K562 (cell line): ENCODE measurements around the gene ARAP1. TPM values are rescaled to one million over a fixed set of nuclear protein-coding genes. Genes with fewer than 3 reads are reported as not detected.

Experiments
- ADNP ChIP-seq: fragments of 200-800 bp; sonication (Bioruptor generic); IDR thresholded peaks from 2 replicates; pipeline ENCODE4 v1.6.1; 2016; ENCODE audit warnings: missing genetic modification characterization, missing compliant biosample characterization
- ARID1B ChIP-seq: fragments of 450-650 bp; IDR thresholded peaks from 2 replicates; pipeline ENCODE4 v1.6.1; 2016; ENCODE audit warnings: antibody characterized with exemption, mild to moderate bottlenecking, inconsistent platforms
- BHLHE40 ChIP-seq: IDR thresholded peaks from 2 replicates; pipeline ENCODE4 v1.6.1; 2011; ENCODE audit warnings: low read length, improper control_type of control experiment
- CREB1 ChIP-seq, 2 experiments: sonication (generic) in 1 of 2; formaldehyde crosslinking in 1 of 2; IDR thresholded peaks; 2 replicates each; pipeline versions ENCODE4 v1.6.1 to v1.8.0; 2012 to 2022; ENCODE audit warnings: inconsistent platforms in 1 of 2, mild to moderate bottlenecking in 1 of 2, missing genetic modification reagents in 1 of 2, moderate library complexity in 1 of 2
- CTBP1 ChIP-seq: fragments of 450-650 bp; IDR thresholded peaks from 2 replicates; pipeline ENCODE4 v1.6.1; 2016; ENCODE audit warnings: borderline replicate concordance
- ELF1 ChIP-seq: fragments of 200-800 bp; sonication (Bioruptor generic); IDR thresholded peaks from 2 replicates; pipeline ENCODE4 v1.6.1; 2016; ENCODE audit warnings: missing genetic modification characterization, missing compliant biosample characterization
- GABPB1 ChIP-seq: sonication (generic); formaldehyde crosslinking; IDR thresholded peaks from 2 replicates; pipeline ENCODE4 v1.8.0; 2022; ENCODE audit warnings: mild to moderate bottlenecking, missing genetic modification reagents
- GATAD2A ChIP-seq: fragments of 450-650 bp; IDR thresholded peaks from 2 replicates; pipeline ENCODE4 v1.6.1; 2017
- HNRNPLL ChIP-seq: fragments of 200-400 bp; formaldehyde crosslinking; IDR thresholded peaks from 2 replicates; pipeline ENCODE4 v1.6.1; 2017; ENCODE audit warnings: low read length, low read depth, mild to moderate bottlenecking; ENCODE audit not compliant: poor library complexity, severe bottlenecking
- ID3 ChIP-seq, 2 experiments: fragments of 250-450 bp in 1 of 2; fragments of 450-650 bp in 1 of 2; sonication (Bioruptor Pico) in 1 of 2; IDR thresholded peaks; 2 replicates each; pipeline versions ENCODE4 v1.6.1 to v1.8.0; 2016 to 2021; ENCODE audit warnings: mild to moderate bottlenecking in 2 of 2, moderate library complexity in 2 of 2, missing compliant biosample characterization in 1 of 2, missing genetic modification characterization in 1 of 2
- PBX2 ChIP-seq, 2 experiments: IDR thresholded peaks in 1 of 2; conservative IDR thresholded peaks in 1 of 2; 2 replicates each; pipeline ENCODE4 v1.6.1; 2016; ENCODE audit warnings: low read depth in 2 of 2, mild to moderate bottlenecking in 1 of 2, missing compliant biosample characterization in 1 of 2, missing genetic modification characterization in 1 of 2, moderate library complexity in 1 of 2
- SIN3B ChIP-seq: fragments of 450-650 bp; IDR thresholded peaks from 2 replicates; pipeline ENCODE4 v1.6.1; 2017; ENCODE audit warnings: low read depth, mild to moderate bottlenecking, moderate library complexity
- SMC3 ChIP-seq: conservative IDR thresholded peaks from 2 replicates; pipeline ENCODE4 v1.6.1; 2011; ENCODE audit warnings: low read depth, low read length, improper control_type of control experiment; ENCODE audit not compliant: insufficient read depth
- SP1 ChIP-seq: sonication (generic); formaldehyde crosslinking; IDR thresholded peaks from 2 replicates; pipeline ENCODE4 v1.8.1; 2022; ENCODE audit warnings: mild to moderate bottlenecking, missing genetic modification reagents
- SP2 ChIP-seq: IDR thresholded peaks from 2 replicates; pipeline ENCODE4 v1.6.1; 2011; ENCODE audit warnings: mild to moderate bottlenecking, low read depth, low read length, moderate library complexity; ENCODE audit not compliant: poor library complexity, severe bottlenecking; ENCODE audit errors: extremely low read depth
- SUPT5H ChIP-seq: fragments of 450-650 bp; IDR thresholded peaks from 2 replicates; pipeline ENCODE4 v1.6.1; 2016
- TSC22D4 ChIP-seq: fragments of 450-650 bp; IDR thresholded peaks from 2 replicates; pipeline ENCODE4 v1.6.1; 2016; ENCODE audit warnings: missing genetic modification characterization, missing biosample characterization, control low read depth
- ZNF197 ChIP-seq: fragments of 200-800 bp; sonication (Bioruptor generic); IDR thresholded peaks from 2 replicates; pipeline ENCODE4 v1.6.1; 2016; ENCODE audit warnings: low read depth, missing genetic modification characterization, missing compliant biosample characterization
- ZNF280A ChIP-seq: fragments of 450-650 bp; IDR thresholded peaks from 2 replicates; pipeline ENCODE4 v1.6.1; 2018; ENCODE audit warnings: mild to moderate bottlenecking, low read depth; ENCODE audit not compliant: partially characterized antibody
- ZNF766 ChIP-seq: fragments of 200-800 bp; sonication (Bioruptor generic); conservative IDR thresholded peaks from 2 replicates; pipeline ENCODE4 v1.6.1; 2016; ENCODE audit warnings: missing genetic modification characterization, missing compliant biosample characterization
- polyA plus RNA-seq, 8 experiments: library from polyadenylated mRNA; depleted of rRNA in 4 of 8; stranded (reverse) in 5 of 8; unstranded in 3 of 8; fragments of >200 nt; fragmentation: Nextera tagmentation in 2 of 8; fragmentation: Illumina TruSeq in 1 of 8; extraction: Ambion mirVana in 2 of 8; extraction: Trizol in 1 of 8; gene quantifications; 2 replicates each; pipeline versions ENCODE4 v1.2.1 to v1.2.3, GENCODE V29; 2011 to 2014; ENCODE audit warnings: inconsistent platforms in 1 of 8, missing spikeins in 1 of 8
- total RNA-seq, 7 experiments: library from RNA; depleted of rRNA in 6 of 7; stranded (reverse); fragments of >200 nt in 6 of 7; fragmentation: Illumina TruSeq in 2 of 7; extraction: Trizol in 2 of 7; gene quantifications; 2 replicates each; pipeline versions ENCODE4 v1.2.1 to v1.2.3, GENCODE V29; 2011 to 2021; ENCODE audit warnings: low replicate concordance in 1 of 7

ARAP1 gene
- total and polyA plus RNA-seq, 9 of the 15 experiments (the other 6 are each of a cell fraction or from before 2014, with no cell fraction given) = 0.23 to 67.0 (median 24.6) TPM

GRCh38 chr11:72793425-72794367 lies 41.5 kb upstream of the ARAP1 start, which contains the start of gene STARD10 (continued):
- TF ChIP-seq ID3 (CRISPR knock-in tag; IDR thresholded peaks at IDR 0.05) (no peak), ID3 (tag; IDR thresholded peaks at IDR 0.05) (peak; percentile 65; the same call in 1 of the 2 replicates), CREB1 (IDR thresholded peaks at IDR 0.05) (peak; percentile 27; the same call in 1 of the 2 replicates), CREB1 (CRISPR knock-in tag; IDR thresholded peaks at IDR 0.05) (peak; percentile 75; the same call in 1 of the 2 replicates), SIN3B (peak; percentile 91), TSC22D4 (no peak), ARID1B (0 out of 2 replicates have a peak, but pooled peaks have one; percentile 41), CTBP1 (peak; percentile 93), ELF1 (peak; percentile 40; the same call in 1 of the 2 replicates), GATAD2A (0 out of 2 replicates have a peak, but pooled peaks have one; percentile 58), SMC3 (peak; percentile 67), ADNP (tag) (peak; percentile 52; the same call in 1 of the 2 replicates), PBX2 (CRISPR knock-in tag; IDR thresholded peaks at IDR 0.05; ENCODE audit: low read depth) (no peak), PBX2 (tag; conservative IDR thresholded peaks at IDR 0.05; ENCODE audit: low read depth) (peak; percentile 36), BHLHE40 (peak; percentile 89), ZNF280A (no peak), SUPT5H (peak; percentile 67), HNRNPLL (peak; percentile 45), GABPB1 (CRISPR knock-in tag) (peak; percentile 85), ZNF766 (peak; percentile 85), ZNF197 (CRISPR knock-in tag) (peak; percentile 66; the same call in 1 of the 2 replicates), SP1 (CRISPR knock-in tag) (peak; percentile 95), SP2 (no peak)
